CD4-positive, alpha-beta T cell (primary cell): Measurements from ENCODE around the gene SOCS2. TPM values are rescaled to one million over a fixed set of nuclear protein-coding genes. Genes with fewer than 3 reads are reported as not detected.

Experiments
- ATAC-seq: fragments of 200-7000 bp; cut with Tn5 transposase; one replicate; pipeline ENCODE4 v1.10.0; 2022; ENCODE audit warnings: mild to moderate bottlenecking; ENCODE audit not compliant: poor library complexity
- CTCF ChIA-PET: fragments of 350-600 bp; sonication (Branson Sonifier 250); formaldehyde crosslinking; loops from one replicate; lab custom pipeline; 2021; ENCODE audit warnings: antibody characterized with exemption, inconsistent platforms; lab: Charles Lee
- POLR2A ChIA-PET: fragments of 350-600 bp; sonication (Branson Sonifier 250); formaldehyde crosslinking; loops from one replicate; lab custom pipeline; 2021; ENCODE audit warnings: antibody characterized with exemption, inconsistent platforms; lab: Charles Lee
- DNase-seq, 14 experiments: peaks; one replicate each; pipeline ENCODE4 v3.0.0-alpha.2; 2013 to 2020; ENCODE audit warnings: mixed read lengths in 2 of 14
- H3K27ac ChIP-seq, 2 donors: one replicate each; pipeline versions ENCODE4 v1.5.1 to v1.7.0; 2013; ENCODE audit warnings: low read length in 2 of 2, low read depth in 1 of 2, mild to moderate bottlenecking in 1 of 2
- H3K27me3 ChIP-seq, 2 experiments: 1 replicate in 1 of 2; 2 replicates in 1 of 2; pipeline versions ENCODE4 v1.6.1 to v1.7.0; 2013; ENCODE audit warnings: low read length in 2 of 2, control low read depth in 1 of 2, mild to moderate bottlenecking in 1 of 2, moderate library complexity in 1 of 2; ENCODE audit not compliant: insufficient read depth in 2 of 2, control insufficient read depth in 1 of 2
- H3K36me3 ChIP-seq: one replicate; pipeline ENCODE4 v1.6.1; 2013; ENCODE audit warnings: low read length, control low read depth; ENCODE audit not compliant: insufficient read depth
- H3K4me1 ChIP-seq: one replicate; pipeline ENCODE4 v1.6.1; 2013; ENCODE audit warnings: low read length, control low read depth; ENCODE audit not compliant: insufficient read depth
- H3K4me3 ChIP-seq: one replicate; pipeline ENCODE4 v1.5.1; 2013; ENCODE audit warnings: mild to moderate bottlenecking, low read length, moderate library complexity
- H3K9me3 ChIP-seq, 2 experiments: 1 replicate in 1 of 2; 2 replicates in 1 of 2; pipeline versions ENCODE4 v1.6.1 to v1.7.0; 2013; ENCODE audit warnings: low read length in 2 of 2, mild to moderate bottlenecking in 2 of 2, control low read depth in 1 of 2, moderate library complexity in 1 of 2; ENCODE audit not compliant: control insufficient read depth in 1 of 2, insufficient read depth in 1 of 2
- H3K27ac Mint-ChIP-seq: one replicate; pipeline ENCODE4 v1.8.0; 2020; ENCODE audit warnings: mixed read lengths
- H3K27me3 Mint-ChIP-seq: one replicate; pipeline ENCODE4 v1.8.0; 2021; ENCODE audit warnings: mixed read lengths
- H3K36me3 Mint-ChIP-seq: one replicate; pipeline ENCODE4 v1.8.0; 2021; ENCODE audit warnings: low read depth, mixed read lengths
- H3K4me1 Mint-ChIP-seq: one replicate; pipeline ENCODE4 v1.8.0; 2021; ENCODE audit warnings: low read depth, mixed read lengths
- H3K4me3 Mint-ChIP-seq: one replicate; pipeline ENCODE4 v1.8.0; 2020; ENCODE audit warnings: mild to moderate bottlenecking, mixed read lengths
- H3K9me3 Mint-ChIP-seq: one replicate; pipeline ENCODE4 v1.8.0; 2020; ENCODE audit warnings: mixed read lengths
- intact Hi-C, 2 experiments: fragments of 100-400 bp; cut with DNase I in 1 of 2; cut with micrococcal nuclease in 1 of 2; formaldehyde crosslinking; loops; one replicate each; pipeline versions ENCODE4 v1.15.1 to v1.9.0; 2023 to 2025; cut with DNase I, micrococcal nuclease
- total RNA-seq, 174 experiments: library from RNA in 2 of 174; stranded (reverse) in 2 of 174; gene quantifications; one replicate each; pipeline ENCODE4 v1.2.3 and lab custom pipeline; 2021 to 2026
- TF ChIP-seq, protein P1 (sequence below): fragments of 200-600 bp; IDR thresholded peaks from one replicate; pipeline ENCODE4 v1.8.0; 2022; ENCODE audit warnings: antibody characterized with exemption, mild to moderate bottlenecking

SOCS2 gene
- total RNA-seq, 2 experiments from 2014 or later = 4.1 to 4.2 TPM

DNA sequence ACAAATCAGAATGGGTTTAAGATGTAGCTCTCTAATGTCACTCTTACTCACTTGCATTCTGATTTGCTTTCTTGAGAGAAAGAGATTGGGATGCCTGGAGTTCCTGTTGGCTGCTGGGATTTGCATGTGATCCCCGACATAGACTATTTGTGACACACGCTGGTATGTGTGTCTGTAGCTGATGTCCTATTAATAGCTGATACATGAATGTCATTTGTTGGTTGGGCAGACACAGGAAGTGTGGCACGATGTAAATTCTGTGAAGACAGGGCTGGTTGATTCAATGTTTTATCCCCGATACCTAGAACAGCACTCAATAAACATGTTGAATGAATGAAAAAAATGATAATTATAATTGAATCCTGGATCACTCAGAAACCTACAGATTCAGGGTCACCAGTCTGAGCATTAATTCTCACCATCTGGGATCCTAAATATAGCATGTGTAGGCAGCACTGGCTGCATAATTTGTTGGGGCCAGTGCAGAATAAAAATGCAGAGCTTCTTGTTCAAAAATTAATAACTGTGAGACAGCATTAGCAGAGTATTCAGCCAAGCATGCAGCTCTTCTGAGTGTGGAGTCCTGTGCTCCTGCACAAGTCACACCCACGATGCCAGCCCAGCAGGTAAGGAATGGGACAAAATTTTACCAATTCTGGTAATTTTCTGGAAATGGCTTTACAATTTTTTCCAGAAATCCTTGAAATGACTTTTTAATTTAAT, 35.5 kb upstream of the SOCS2 start:
- Histone ChIP-seq H3K9me3 (no peaks in the 10 kb centered on the region), H3K27ac (no peak overlapping the region), H3K4me1 (peaks cover 6% of the 10 kb centered on the region), H3K4me3 (no peak overlapping the region), H3K27me3 (no peaks in the 10 kb centered on the region), H3K36me3 (no peaks in the 10 kb centered on the region)
- H3K4me3 Mint-ChIP-seq = no peak overlapping the region
- no peaks in the 10 kb centered on the region for H3K27me3 Mint-ChIP-seq
- H3K4me1 Mint-ChIP-seq = no peaks in the 10 kb centered on the region
- intact Hi-C loops = no loop called here
- no peaks in the 10 kb centered on the region for H3K36me3 Mint-ChIP-seq
- DNase-seq (no peak), ATAC-seq (no peak)
- POLR2A ChIA-PET = no interaction called here
- TF ChIP-seq, protein P1, sequence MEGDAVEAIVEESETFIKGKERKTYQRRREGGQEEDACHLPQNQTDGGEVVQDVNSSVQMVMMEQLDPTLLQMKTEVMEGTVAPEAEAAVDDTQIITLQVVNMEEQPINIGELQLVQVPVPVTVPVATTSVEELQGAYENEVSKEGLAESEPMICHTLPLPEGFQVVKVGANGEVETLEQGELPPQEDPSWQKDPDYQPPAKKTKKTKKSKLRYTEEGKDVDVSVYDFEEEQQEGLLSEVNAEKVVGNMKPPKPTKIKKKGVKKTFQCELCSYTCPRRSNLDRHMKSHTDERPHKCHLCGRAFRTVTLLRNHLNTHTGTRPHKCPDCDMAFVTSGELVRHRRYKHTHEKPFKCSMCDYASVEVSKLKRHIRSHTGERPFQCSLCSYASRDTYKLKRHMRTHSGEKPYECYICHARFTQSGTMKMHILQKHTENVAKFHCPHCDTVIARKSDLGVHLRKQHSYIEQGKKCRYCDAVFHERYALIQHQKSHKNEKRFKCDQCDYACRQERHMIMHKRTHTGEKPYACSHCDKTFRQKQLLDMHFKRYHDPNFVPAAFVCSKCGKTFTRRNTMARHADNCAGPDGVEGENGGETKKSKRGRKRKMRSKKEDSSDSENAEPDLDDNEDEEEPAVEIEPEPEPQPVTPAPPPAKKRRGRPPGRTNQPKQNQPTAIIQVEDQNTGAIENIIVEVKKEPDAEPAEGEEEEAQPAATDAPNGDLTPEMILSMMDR = no peak
- H3K9me3 Mint-ChIP-seq = no peaks in the 10 kb centered on the region
- CTCF ChIA-PET = no interaction called here
- H3K27ac Mint-ChIP-seq = no peak overlapping the region

DNA sequence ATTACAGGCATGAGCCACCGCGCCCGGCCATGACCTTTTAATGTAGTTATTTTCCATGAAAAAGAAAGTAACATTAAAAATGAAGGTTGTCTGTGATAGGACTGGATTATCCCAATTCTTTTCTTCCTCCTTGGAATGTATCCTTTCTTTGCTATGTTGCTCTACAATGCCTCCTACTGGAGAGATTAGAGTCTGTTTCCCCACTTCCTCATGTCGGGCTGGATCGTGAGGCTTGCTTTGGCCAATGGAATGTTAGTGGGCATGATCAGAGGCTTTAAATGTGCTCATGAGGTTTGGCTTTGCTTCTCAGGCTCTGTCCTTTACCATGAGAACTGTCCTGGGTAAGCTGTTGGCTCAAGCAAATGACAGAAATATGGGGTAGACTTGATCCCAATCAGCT, 34.7 kb upstream of the SOCS2 start:
- no peaks in the 10 kb centered on the region for H3K4me1 Mint-ChIP-seq
- Histone ChIP-seq H3K9me3 (no peaks in the 10 kb centered on the region), H3K4me1 (peaks cover 6% of the 10 kb centered on the region), H3K27ac (no peak overlapping the region), H3K36me3 (no peaks in the 10 kb centered on the region), H3K27me3 (no peaks in the 10 kb centered on the region), H3K4me3 (no peak overlapping the region)
- TF ChIP-seq, protein P1 = no peak
- intact Hi-C loops = no loop called here
- H3K27ac Mint-ChIP-seq = no peak overlapping the region
- ATAC-seq (no peak), DNase-seq (no peak)
- H3K36me3 Mint-ChIP-seq = no peaks in the 10 kb centered on the region
- CTCF ChIA-PET = no interaction called here
- POLR2A ChIA-PET = no interaction called here
- no peaks in the 10 kb centered on the region for H3K9me3 Mint-ChIP-seq
- no peak overlapping the region for H3K4me3 Mint-ChIP-seq
- no peaks in the 10 kb centered on the region for H3K27me3 Mint-ChIP-seq

DNA sequence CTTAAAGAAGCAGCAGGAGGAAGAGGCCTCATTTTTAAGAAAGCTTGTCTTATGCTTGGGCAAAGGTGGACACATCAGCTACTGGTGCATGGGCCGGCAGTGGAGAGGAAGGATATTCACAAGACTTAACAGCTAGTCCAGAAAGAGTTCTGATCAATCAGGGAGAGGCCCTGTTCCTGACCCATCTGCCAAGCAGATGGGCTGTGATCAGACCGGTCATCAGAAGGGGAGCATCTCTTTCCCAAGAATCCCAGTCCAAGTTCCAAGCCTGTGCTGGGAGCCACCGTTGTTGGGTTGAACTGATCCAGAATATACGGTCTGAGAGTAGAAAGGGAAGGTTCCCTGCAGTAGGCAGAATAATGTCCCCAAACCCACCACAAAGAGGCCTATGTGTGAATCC, 32.7 kb upstream of the SOCS2 start:
- Mint-ChIP-seq H3K27ac (no peak overlapping the region), H3K27me3 (no peaks in the 10 kb centered on the region), H3K4me1 (no peaks in the 10 kb centered on the region), H3K9me3 (no peaks in the 10 kb centered on the region), H3K36me3 (peaks cover 2% of the 10 kb centered on the region), H3K4me3 (no peak overlapping the region)
- ATAC-seq (no peak), DNase-seq (no peak)
- Histone ChIP-seq H3K27me3 (no peaks in the 10 kb centered on the region), H3K27ac (no peak overlapping the region), H3K4me3 (no peak overlapping the region), H3K9me3 (no peaks in the 10 kb centered on the region), H3K4me1 (peaks cover 6% of the 10 kb centered on the region), H3K36me3 (no peaks in the 10 kb centered on the region)
- POLR2A ChIA-PET = interaction anchor here (0.6 kb wide), 1 partner anchor 877 kb away, joined by 3 read pairs; no protein-coding TSS in a partner anchor
- CTCF ChIA-PET = interaction anchor here (0.6 kb wide), 1 partner anchor 12 kb away, joined by 7 read pairs; no protein-coding TSS in a partner anchor
- TF ChIP-seq, protein P1 = no peak
- intact Hi-C loops = no loop called here
